CMK (cell line): ENCODE data around the gene ABCC6.

Experiments used
- DNase-seq: peaks from one replicate; pipeline ENCODE4 v3.0.0-alpha.2; 2010; ENCODE audit warnings: low read depth

The ABCC6 gene

DNA sequence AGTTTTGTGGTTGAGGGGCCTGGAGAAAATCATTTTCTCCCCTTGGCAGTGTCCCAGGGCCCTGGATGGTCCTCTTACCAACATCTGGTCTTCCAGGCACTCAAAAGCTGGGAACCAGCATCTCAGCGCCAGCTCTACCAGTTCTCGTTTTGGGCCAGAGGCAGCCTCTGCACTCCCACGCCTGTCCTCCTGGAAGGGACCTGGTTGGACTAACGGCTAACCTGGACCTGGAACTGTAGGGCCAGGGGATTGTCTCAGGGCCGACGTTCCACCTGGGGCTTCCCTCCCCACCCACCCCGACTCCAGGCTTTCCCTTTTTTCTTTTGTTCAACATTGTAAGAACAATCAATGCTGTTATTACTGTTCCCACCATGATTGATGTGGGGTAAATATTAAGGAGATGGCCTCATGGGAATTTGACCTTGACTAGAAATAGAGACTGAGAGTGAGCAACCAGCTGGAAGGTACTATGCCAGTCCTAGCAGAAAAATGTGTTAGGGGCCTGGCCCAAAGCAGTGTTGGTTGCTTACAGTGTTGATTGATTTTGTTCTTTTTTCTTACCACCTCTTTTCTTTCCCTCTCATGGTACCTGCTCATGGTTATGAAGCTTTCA is 81.4 kb downstream of the ABCC6 start:
- no peak for DNase-seq

DNA sequence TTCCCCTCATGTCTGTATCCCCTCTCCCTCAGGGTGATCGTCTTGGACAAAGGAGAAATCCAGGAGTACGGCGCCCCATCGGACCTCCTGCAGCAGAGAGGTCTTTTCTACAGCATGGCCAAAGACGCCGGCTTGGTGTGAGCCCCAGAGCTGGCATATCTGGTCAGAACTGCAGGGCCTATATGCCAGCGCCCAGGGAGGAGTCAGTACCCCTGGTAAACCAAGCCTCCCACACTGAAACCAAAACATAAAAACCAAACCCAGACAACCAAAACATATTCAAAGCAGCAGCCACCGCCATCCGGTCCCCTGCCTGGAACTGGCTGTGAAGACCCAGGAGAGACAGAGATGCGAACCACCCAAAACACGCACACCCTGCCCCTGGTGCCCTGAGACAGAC is 82.2 kb downstream of the ABCC6 start:
- no peak for DNase-seq

DNA sequence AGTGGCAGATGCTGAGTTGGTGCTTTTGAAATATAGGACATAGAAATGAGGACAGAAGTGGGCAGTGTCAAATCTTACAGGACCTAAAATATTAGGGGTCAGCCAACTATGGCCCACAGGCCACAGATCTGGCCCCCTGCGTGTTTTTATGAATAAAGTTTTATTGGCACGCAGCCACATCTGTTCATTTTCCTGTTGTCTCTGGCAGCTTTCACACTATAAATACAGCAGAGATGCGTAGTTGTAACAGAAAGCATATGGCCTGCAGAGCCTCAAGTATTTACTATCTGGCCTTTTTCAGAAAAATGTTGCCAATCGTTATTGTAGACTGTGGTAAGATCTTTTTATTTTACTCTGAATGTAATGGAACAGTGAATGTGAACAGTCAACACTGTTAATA is 82.8 kb downstream of the ABCC6 start:
- no peak for DNase-seq

DNA sequence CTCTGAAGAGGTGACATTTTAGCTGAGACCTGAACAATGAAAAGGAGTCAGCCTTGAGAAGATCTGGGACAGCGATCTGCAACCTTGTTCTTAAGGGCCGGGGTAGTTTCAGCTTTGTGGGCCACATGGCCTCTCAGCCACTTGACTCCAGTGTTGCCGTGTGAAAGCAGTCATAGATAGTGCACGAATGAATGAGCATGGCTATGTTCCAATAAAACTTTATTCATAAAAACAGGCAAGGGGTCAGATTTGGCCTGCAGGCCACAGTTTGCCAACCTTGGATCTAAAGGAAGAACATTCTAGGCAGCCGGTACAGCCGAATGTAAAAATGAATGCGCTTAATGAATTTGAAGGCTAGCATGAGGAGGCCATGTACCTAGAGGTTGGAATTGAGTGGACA is 83.5 kb downstream of the ABCC6 start:
- DNase-seq, result no peak

DNA sequence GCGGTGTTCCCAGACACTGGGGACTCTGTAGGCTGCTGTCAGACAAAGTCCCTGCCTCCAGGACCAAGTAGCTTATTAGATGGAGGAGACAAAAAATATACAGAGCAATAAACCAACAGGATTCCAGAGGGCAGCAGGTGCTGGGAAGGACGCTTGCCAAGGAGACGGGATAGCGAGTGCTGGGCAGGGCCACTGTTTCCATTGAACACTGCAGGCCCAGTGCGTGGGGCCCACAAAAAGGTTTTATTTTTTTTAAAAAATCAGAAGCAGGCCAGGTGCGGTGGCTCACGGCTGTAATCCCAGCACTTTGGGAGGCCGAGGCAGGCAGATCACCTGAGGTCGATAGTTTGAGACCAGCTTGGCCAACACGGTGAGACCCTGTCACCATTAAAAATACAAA is 84.2 kb downstream of the ABCC6 start:
- DNase-seq, result no peak

DNA sequence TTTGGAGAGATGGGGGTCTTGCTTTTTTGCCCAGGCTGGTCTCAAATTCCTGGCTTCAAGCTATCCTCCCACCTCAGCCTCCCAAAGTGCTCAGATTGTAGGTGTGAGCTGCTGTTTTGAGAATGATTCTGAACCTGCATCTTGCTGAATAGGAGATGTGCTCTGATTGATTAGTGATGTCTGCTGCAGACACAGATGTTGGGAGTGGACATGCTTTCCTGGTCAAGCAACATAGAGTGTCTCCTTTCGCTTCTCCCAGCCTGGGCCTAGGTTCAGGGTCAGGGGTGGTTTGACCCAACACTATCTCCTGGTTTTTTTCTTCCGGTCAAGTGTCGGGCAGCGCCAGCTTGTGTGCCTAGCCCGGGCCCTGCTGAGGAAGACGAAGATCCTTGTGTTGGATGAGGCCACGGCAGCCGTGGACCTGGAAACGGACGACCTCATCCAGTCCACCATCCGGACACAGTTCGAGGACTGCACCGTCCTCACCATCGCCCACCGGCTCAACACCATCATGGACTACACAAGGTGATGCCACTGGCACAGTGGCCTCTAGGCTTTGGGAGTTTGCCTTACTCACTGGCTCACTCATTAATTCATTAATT is 85.2 kb downstream of the ABCC6 start:
- no peak for DNase-seq

DNA sequence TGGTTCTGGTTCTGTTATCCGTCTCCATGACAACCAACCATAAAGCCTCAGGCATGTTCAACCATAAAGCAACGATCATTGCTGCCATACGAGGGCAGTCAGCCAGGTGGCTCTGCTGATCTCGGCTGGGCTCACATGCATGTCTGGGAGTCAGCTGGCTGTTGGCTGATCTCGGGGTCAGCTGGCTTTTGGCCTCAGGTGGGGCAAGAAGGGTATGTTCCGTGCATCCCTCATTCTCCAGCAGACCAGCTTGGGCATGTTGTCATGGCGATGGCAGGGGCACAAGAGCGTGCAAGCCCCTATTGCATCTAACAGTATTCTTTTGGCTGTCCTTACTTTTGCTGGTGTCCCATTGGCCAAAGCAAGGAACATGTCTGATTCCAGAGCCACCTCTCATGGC is 86.2 kb downstream of the ABCC6 start:
- DNase-seq, result no peak

DNA sequence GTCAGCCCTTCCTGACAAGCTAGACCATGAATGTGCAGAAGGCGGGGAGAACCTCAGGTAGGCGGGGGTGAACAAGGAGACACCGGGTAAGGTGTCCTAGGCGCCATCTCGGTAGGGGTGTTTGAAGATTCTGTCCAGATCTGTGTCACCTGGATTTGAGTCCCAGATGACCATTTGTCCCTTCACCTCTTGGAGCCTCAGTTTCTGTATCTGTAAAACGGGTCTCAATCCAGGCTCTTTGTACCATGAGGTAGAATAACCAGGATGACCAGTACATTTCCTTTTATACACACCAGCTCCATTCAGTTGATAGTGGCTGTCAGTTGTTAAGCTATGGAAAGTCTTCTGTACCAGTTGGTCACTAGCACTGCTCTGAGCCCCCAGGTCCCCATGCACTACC is 86.7 kb downstream of the ABCC6 start:
- no peak for DNase-seq

DNA sequence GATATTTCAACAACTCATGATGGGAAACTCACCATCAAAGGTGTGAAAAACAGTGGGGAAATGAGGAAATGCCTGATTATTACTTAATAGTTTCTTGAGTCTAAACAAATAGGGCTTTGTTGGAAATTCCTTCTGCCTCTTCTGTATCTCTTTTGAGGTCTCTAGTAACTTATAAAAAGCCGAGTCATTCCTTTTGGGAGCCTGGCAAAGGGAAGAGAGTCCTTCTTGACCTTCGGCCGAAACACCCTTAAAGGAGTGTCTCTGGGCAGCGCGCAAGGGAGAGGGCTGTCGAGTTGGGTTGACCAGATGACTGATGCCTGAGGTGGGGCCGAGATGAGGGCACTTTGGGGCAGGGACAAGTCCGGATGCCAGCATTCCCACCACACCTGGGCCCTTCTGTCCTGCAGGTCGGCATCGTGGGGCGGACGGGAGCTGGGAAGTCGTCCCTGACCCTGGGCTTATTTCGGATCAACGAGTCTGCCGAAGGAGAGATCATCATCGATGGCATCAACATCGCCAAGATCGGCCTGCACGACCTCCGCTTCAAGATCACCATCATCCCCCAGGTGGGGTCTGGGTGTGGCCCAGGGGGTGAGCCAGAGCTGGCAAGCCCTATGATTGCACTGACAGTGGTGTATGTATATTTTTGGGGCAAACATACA is 89.2 kb downstream of the ABCC6 start:
- DNase-seq, result no peak

DNA sequence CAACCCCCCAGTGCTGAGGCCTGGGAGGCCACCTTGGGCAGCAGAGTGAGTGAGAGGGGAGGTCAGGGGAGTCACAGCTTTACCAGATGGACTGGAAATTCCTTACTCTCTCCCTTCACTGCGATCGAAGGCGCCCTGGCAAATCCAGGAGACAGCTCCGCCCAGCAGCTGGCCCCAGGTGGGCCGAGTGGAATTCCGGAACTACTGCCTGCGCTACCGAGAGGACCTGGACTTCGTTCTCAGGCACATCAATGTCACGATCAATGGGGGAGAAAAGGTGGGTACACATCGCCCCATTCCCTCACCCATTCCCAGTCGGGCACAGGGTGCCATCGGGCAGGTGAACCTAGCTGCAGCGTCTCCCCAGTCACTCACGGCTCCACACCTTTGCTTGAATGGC is 91.6 kb downstream of the ABCC6 start:
- DNase-seq, result no peak

DNA sequence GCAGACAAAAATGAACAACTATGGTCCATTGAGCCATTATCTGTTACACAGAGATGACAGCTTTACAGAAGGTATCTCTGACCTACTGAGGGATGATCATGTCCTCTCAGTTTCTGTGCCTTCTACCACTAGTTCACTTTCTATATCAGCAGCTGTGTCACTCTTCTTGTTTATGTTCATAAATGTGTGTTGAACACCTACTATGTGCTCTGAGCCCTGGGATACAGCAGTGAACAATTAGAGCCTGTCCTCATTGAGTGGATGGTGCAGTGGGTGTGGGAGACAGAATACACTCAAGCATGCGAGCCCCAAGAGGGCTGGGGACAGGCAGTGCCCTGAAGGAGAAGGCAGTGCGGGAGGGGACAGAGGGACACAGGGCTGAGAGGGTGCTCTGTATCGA is 92.1 kb downstream of the ABCC6 start:
- no peak for DNase-seq

DNA sequence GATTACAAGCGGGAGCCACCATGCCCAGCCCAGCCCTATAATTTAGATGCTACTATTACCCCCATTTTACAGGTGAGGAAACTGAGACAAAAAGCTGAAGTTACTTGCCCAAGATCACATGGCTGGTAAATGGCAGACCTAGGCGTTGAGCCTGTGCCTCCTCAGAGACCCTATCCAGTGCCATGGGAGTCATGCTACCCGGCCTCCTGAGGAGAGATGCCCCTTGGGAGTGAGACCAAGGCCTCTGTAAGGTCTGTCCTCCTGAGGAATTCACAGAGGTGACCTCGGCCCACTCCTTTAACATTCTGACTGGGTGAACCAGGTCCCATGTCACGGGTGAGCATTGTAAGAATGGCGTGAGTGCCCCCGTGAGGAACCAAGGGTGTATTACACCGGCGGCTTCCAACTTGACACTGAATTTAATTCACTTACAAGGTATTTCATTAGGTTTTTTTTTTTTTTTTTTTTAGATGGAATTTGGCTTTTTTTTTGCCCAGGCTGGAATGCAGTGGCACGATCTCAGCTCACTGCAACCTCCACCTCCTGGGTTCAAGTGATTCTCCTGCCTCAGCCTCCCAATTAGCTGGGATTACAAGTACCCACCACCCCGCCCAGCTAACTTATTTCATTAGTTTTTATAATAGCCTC is 95.7 kb downstream of the ABCC6 start:
- DNase-seq, result peak; percentile 62

DNA sequence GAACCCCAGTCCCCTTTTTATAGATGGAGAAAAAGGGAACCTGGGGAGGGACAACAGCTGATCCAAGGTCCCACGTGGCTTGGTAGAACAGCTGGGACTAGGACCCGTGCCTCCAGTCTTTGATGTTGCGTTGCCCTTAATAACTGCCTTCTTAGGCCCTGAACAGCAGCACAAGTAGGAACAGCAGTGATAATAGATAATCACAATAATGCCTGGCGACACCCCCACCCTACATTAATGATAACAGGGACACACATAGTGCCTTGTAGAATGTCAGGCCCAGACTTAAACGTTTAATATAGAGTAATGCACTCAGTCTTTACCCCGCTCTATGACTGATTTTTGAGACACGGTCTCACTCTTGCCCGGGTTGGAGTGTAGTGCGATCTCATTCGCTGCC is 96.4 kb downstream of the ABCC6 start:
- DNase-seq, result no peak

DNA sequence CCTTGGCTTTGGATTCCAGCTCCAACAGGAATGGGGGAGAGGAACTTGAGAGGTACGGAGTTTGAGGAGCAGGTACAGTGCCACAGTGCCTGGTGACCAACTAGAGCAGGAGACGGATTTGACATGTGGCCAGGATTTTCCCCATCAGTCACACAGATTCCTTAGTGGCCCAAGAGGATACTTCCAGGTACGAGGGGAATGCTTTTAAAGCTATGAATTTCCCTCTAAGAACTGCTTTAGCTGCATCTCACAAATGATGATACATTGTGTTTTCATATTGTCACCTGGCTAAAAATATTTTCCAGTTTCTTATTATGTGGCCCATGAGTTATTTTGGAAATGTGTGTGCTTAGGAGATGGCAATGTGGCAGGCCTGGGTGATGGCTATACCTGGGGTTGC is 98.3 kb downstream of the ABCC6 start:
- DNase-seq, result no peak

DNA sequence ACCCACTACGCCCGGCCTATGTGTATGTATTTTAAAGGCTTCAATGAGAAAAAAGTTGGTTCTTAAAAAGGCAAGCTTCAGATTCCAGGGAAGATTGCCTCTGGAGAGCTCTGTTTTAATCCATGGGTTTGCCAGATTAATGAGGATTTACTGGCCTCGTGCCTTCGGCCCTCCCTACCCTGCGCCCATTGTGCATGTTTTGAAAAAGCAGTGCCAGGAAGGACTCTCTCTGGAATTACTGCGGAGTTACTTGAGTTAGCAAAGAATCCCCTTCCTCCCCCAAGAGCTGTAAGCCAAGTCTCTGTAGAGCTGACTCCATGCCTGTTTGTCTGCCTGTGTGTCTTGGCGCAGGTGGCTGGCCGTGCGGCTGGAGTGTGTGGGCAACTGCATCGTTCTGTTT is 98.9 kb downstream of the ABCC6 start:
- no peak for DNase-seq

DNA sequence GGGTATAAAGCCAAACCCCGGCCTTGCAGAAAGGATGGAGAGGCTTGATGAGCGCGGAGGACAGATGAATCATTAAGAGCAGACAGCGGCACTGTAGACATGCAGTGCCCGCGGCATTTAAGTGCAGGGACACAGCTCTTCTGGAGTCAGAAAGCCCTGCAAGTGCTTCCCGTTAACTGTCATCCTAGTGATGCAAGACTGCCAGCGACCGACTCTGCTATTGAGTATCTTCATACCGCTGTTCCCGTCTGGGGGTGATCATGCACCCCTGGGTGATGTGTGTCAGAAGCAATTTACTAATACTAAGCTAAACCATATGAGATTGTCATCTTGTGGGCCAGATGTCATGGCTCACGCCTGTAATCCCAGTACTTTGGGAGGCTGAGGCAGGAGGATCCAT is 101.0 kb downstream of the ABCC6 start:
- no peak for DNase-seq

DNA sequence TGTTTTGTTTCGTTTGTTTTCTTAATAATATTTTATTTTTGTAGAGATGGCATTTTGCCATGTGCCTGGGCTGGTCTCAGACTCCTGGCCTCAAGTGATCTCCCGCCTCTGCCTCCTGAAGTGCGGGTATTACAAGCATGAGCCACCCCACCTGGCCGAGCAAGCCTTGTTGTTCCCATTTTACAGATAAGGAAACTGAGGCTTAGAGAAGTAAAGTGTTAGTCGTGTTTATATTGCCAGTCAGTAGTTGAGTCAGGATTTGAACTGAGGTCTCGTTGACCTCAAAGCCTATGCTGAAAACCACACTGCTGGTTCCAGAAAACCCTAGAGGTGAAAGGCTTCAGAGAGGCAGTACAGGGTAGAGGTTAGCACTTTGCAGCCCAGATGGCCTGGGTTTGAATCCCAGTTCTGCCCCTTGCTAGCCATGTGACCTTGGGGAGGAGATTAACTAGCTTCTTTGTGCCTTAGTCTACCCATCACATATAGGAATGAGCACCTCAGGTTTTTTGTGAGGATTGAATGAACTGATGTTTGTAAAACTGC is 102.0 kb downstream of the ABCC6 start:
- DNase-seq, result no peak

DNA sequence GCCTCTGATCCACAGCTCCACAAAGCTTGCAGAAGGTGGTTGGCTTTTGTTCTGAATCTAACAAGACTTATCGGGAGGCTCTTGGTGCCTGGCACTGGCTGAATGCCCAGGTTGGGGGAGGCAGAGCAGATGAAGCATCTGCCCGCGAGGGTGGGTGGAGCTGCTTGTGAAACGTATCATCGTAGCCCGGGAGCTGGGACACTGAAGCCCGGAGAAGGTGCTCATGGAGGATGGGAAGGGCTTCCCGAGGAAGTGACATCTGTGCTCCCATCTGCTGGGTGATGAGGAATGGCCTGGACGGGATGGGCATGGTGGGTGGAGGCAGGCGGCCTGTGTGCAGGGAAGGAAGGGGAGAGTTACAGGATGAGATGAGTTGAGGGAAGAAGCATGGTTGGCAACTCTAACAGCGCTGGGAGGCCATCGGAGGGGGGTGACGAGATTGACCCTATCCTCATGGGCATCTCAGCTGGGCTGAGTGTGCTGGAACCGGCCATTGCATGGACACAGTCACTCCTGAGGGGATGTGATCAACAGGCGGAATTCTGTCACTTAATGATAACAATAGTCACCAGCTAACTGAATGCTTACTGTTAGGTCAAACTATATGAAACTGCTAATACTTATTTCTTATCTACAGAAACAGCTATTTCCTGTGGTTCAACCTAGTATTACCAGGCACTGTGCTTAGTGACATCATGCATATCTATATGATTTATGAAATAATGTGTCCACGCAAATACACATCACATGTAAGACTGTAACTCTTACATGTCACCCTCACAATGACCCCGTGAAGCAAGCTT is 102.7 kb downstream of the ABCC6 start:
- DNase-seq, result peak; percentile 98

DNA sequence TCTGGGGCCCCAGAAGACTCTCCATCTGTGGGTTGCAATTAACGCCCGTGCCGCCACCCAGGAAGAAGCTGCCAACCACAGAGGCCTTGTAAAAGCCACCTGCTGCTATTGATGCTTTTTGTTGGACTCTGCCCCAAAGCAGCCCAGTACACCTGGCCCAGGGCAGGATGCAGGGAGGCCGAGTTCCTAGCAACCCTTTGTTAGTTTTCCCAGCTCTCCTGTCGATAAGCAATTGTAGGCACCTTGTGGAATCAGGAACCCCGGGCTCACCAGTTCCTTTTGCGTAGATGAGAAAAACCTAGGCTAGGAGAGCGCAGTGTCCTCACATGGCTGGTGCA is 103.3 kb downstream of the ABCC6 start:
- DNase-seq, result no peak

DNA sequence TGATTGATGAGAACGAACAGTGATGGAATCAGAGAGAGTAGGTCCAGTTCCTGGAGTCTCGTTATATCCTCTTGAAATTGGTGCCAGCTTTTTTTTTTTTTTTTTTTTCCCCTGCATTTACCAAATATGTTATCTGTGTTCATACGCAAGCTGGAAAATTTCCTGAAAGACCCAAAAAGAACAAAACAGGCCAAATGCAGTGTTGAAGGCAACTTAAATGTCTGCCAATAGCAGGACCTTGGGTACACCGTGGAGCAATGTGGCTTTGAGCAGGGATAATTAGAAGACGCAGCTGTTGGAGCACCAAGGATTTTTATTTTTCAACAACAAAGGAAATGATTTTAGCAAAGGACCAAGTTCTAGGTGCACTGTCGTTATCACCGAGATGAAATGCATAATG is 105.0 kb downstream of the ABCC6 start:
- no peak for DNase-seq

DNA sequence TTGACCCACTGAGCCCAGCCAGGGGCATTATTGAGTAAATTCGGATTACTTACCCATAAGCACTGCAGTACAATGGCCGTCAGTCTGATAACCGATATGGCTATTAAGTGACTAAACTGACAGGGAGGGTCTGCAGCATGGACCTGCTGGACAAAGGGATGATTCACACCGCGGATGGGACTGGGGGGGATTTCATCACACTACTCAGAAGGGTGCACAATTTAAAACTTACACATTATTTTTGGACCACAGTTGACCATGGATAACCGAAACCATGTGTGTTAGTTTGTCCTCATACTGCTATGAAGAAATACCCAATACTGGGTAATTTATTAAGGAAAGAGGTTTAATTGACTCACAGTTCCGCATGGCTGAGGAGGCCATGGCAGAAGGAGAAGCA is 106.5 kb downstream of the ABCC6 start:
- DNase-seq, result no peak

DNA sequence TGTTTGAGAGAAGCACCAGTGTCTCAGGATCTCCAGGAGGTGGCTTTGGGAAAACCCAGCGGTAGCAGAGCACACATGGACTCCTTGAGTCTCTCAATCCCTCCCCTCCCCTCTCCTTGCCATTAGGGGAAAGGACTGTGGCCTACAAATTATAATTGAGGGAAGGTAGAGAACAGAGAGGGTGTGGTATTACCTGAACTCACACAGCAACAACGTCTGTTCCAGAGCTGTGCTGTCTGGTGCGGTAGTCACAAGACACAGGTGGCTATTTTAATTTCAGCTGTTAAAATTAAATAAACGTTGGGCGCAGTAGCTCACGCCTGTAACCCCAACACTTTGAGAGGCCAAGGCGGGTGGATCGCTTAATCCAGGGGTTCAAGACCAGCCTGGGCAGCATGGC is 110.2 kb downstream of the ABCC6 start:
- no peak for DNase-seq
